ENCODE results near the gene MAPK11. TPM values are rescaled to one million over a fixed set of nuclear protein-coding genes. Genes with fewer than 3 reads are reported as not detected.

MAPK11 gene
- total RNA-seq, 1 donor from 2014 or later: 8.4 TPM

- no peak for DNase-seq (ENCODE audit: low read depth)
- no peak overlapping the region for H3K4me3 ChIP-seq (ENCODE audit: low read depth, low read length)
- TF ChIP-seq, protein P1, sequence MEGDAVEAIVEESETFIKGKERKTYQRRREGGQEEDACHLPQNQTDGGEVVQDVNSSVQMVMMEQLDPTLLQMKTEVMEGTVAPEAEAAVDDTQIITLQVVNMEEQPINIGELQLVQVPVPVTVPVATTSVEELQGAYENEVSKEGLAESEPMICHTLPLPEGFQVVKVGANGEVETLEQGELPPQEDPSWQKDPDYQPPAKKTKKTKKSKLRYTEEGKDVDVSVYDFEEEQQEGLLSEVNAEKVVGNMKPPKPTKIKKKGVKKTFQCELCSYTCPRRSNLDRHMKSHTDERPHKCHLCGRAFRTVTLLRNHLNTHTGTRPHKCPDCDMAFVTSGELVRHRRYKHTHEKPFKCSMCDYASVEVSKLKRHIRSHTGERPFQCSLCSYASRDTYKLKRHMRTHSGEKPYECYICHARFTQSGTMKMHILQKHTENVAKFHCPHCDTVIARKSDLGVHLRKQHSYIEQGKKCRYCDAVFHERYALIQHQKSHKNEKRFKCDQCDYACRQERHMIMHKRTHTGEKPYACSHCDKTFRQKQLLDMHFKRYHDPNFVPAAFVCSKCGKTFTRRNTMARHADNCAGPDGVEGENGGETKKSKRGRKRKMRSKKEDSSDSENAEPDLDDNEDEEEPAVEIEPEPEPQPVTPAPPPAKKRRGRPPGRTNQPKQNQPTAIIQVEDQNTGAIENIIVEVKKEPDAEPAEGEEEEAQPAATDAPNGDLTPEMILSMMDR (conservative IDR thresholded peaks at IDR 0.05; ENCODE audit: low read depth, low read length): no peak
Measured at GRCh38 chr22:50217543-50218152, 52.5 kb downstream of the MAPK11 start.

- DNase-seq (ENCODE audit: low read depth): no peak
- TF ChIP-seq, protein P1 (conservative IDR thresholded peaks at IDR 0.05; ENCODE audit: low read depth, low read length): no peak
- H3K4me3 ChIP-seq (ENCODE audit: low read depth, low read length): no peak overlapping the region
Measured at GRCh38 chr22:50216684-50217520, 53.3 kb downstream of the MAPK11 start.

- no peak overlapping the region for H3K4me3 ChIP-seq (ENCODE audit: low read depth, low read length)
- TF ChIP-seq, protein P1 (conservative IDR thresholded peaks at IDR 0.05; ENCODE audit: low read depth, low read length): no peak
- no peak for DNase-seq (ENCODE audit: low read depth)
Measured at GRCh38 chr22:50216055-50216683, 54.0 kb downstream of the MAPK11 start.

DNA sequence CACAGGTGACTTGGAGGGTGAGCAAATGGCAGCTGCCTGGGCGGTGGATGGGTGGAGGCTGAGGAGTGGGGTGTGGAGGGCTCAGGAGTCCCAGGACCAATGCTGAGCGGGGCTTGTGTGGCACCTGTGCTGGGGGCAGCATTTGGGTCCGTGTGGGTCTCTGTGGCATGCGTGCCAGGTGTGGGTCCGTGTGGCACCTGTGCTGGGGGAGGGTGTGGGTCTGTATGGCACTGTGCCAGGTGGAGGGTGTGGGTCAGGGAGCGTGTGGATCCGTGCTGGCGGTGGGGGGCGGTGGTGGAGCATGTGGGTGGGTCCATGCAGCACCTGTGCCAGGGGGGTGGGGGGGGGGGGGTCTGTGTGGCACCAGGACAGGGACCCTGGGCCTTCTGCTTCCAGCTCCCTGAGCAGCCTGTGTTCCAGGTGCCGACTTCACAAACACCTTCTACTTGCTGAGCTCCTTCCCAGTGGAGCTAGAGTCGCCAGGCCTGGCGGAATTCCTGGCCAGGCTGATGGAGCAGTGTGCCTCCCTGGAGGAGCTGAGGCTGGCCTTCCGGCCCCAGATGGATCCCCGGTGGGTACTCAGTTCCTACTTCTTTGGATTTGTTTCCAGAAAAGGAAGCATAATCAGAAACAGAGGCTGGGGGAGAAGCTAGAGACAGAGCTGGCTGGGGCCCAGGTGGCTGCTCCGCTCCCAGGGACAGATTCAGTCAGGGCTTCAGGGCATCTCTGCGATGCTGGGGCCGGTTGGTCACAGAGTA is 54.7 kb downstream of the MAPK11 start:
- TF ChIP-seq, protein P1 (conservative IDR thresholded peaks at IDR 0.05; ENCODE audit: low read depth, low read length): no peak
- DNase-seq (ENCODE audit: low read depth): no peak
- H3K4me3 ChIP-seq (ENCODE audit: low read depth, low read length): no peak overlapping the region

Other genes starting within 250 kb of the MAPK11 start
- not detected in 2 replicates for gene TTLL8, start 212.1 kb downstream of the MAPK11 start, total RNA-seq
- gene MLC1, start 185.0 kb downstream of the MAPK11 start, total RNA-seq: not detected in 2 replicates
- 0.12 and 0.29 TPM in 2 replicates for gene MOV10L1, start 180.4 kb downstream of the MAPK11 start, total RNA-seq
- gene PANX2, start 99.6 kb downstream of the MAPK11 start, total RNA-seq: 0.07 and 0.12 TPM in 2 replicates
- 55.5 and 68.9 TPM in 2 replicates for gene TRABD, start 84.5 kb downstream of the MAPK11 start, total RNA-seq
- 31.0 and 31.1 TPM in 2 replicates for gene SELENOO, start 69.4 kb downstream of the MAPK11 start, total RNA-seq
- 19.8 and 26.1 TPM in 2 replicates for gene TUBGCP6, start 25.4 kb downstream of the MAPK11 start, total RNA-seq
- 18.8 and 40.6 TPM in 2 replicates for gene HDAC10, start 19.1 kb downstream of the MAPK11 start, total RNA-seq
- 33.9 and 56.0 TPM in 2 replicates for gene MAPK12, start 8.7 kb downstream of the MAPK11 start, total RNA-seq
- 113 and 177 TPM in 2 replicates for gene PLXNB2, start 37.3 kb upstream of the MAPK11 start, total RNA-seq
- gene DENND6B, start 56.6 kb upstream of the MAPK11 start, total RNA-seq: 1.2 and 4.4 TPM in 2 replicates
- 35.7 and 49.3 TPM in 2 replicates for gene PPP6R2, start 72.9 kb upstream of the MAPK11 start, total RNA-seq
- 56.6 and 59.0 TPM in 2 replicates for gene SBF1, start 204.7 kb upstream of the MAPK11 start, total RNA-seq
- gene ADM2, start 211.2 kb upstream of the MAPK11 start, total RNA-seq: 3.9 and 4.4 TPM in 2 replicates
- gene MIOX, start 216.5 kb upstream of the MAPK11 start, total RNA-seq: not detected in 2 replicates
- gene LMF2, start 237.3 kb upstream of the MAPK11 start, total RNA-seq: 69.2 and 83.3 TPM in 2 replicates
- 69.3 and 81.5 TPM in 2 replicates for gene NCAPH2, start 237.8 kb upstream of the MAPK11 start, total RNA-seq